ENCODE results near the gene CDC42SE2.

DNA sequence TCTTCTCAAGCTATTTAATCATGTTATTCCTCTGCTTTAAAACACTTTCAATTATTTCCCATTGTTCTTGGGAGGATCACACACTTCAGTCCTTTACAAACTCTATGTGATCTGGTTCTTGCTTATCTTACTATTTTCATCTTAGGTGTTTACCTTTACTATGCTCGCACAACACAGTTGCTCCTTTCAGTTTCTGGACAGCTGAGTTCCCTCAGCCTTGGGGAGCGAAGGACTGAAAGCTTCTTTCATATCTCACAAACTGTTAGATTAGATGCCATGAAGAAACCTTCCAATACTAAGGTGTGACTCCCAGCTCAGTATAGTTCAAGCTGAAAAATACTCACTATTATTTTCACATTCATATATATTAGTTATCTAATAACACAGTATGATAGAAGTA is 117.9 kb downstream of the CDC42SE2 start:
- no peak for TF ChIP-seq POLR2A (IDR thresholded peaks at IDR 0.05)
- TF ChIP-seq CTCF (IDR thresholded peaks at IDR 0.05): no peak

All from adrenal gland (tissue), 5 donors.